GM23338 (cell line): ENCODE results near the gene RCVRN.

Experiments
- JUNB ChIP-seq: IDR thresholded peaks from one replicate; pipeline ENCODE4 v1.6.1; 2016; ENCODE audit warnings: antibody characterized with exemption; ENCODE audit not compliant: unreplicated experiment
- POLR2AphosphoS5 ChIP-seq: IDR thresholded peaks from 2 replicates; pipeline ENCODE4 v1.6.1; 2016; ENCODE audit warnings: antibody characterized with exemption, low read depth
- TF ChIP-seq, protein P1 (sequence below), 2 experiments: fragments of 200-600 bp in 1 of 2; sonication (generic) in 1 of 2; conservative IDR thresholded peaks; 2 replicates each; pipeline versions ENCODE4 v1.5.1 to v1.6.1; 2016 to 2017; ENCODE audit warnings: antibody characterized with exemption in 2 of 2, low read depth in 2 of 2, mild to moderate bottlenecking in 2 of 2, moderate library complexity in 1 of 2

DNA sequence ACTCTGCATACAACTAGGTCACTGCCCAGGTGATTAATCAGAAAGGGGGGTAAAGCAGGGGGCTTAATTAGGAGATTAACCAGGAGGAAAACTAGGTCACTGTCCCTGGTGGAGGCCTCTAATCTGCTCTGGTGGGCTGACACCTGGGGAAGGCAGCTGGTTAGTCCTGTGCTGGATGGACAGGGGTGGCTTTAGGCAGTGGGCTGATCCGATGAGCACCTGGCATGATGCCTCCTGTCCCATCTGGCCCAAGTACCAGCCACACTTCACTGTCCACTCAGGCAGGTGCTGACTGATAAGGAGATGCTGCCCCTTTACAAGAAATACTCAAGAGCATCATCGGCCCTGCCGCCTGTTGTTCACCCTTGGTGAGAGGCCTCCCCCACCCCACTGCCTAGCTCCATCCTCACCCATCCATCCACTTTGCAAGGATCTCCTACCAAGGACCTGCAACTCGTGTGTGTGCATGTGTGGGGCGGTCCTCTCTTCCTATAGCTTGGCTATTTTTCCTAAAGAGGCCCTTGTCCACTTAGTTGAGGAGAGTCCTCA lies 13.8 kb upstream of the RCVRN start:
- TF ChIP-seq POLR2AphosphoS5 (no peak), JUNB (no peak)
- TF ChIP-seq, protein P1, sequence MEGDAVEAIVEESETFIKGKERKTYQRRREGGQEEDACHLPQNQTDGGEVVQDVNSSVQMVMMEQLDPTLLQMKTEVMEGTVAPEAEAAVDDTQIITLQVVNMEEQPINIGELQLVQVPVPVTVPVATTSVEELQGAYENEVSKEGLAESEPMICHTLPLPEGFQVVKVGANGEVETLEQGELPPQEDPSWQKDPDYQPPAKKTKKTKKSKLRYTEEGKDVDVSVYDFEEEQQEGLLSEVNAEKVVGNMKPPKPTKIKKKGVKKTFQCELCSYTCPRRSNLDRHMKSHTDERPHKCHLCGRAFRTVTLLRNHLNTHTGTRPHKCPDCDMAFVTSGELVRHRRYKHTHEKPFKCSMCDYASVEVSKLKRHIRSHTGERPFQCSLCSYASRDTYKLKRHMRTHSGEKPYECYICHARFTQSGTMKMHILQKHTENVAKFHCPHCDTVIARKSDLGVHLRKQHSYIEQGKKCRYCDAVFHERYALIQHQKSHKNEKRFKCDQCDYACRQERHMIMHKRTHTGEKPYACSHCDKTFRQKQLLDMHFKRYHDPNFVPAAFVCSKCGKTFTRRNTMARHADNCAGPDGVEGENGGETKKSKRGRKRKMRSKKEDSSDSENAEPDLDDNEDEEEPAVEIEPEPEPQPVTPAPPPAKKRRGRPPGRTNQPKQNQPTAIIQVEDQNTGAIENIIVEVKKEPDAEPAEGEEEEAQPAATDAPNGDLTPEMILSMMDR (conservative IDR thresholded peaks at IDR 0.05; ENCODE audit: low read depth in 2 of 2), result no peak
